Activated T-cell treated with anti-CD3 and anti-CD28 coated beads, Interleukin-2, amount 50 U/mL, for 24 hours (primary cell): ENCODE results near the gene CXCR6.
"Not testable (repeated sequence)": the region's sequence is repeated elsewhere in the genome, so short reads cannot be mapped to it uniquely, and the experiment has no call there.

ENCODE experiments used
- DNase-seq: peaks from one replicate; pipeline ENCODE4 v3.0.0-alpha.2; 2020
- H3K27ac Mint-ChIP-seq: 2 replicates; pipeline ENCODE4 v1.8.0; 2020; ENCODE audit warnings: mild to moderate bottlenecking, mixed read lengths
- H3K27me3 Mint-ChIP-seq: 2 replicates; pipeline ENCODE4 v1.8.0; 2020; ENCODE audit warnings: mixed read lengths
- H3K36me3 Mint-ChIP-seq: 2 replicates; pipeline ENCODE4 v1.8.0; 2020; ENCODE audit warnings: low read depth, mixed read lengths
- H3K4me1 Mint-ChIP-seq: 2 replicates; pipeline ENCODE4 v1.8.0; 2020; ENCODE audit warnings: low read depth, mixed read lengths
- H3K4me3 Mint-ChIP-seq: 2 replicates; pipeline ENCODE4 v1.8.0; 2020; ENCODE audit warnings: mild to moderate bottlenecking, moderate library complexity, mixed read lengths
- H3K9me3 Mint-ChIP-seq: 2 replicates; pipeline ENCODE4 v1.8.0; 2020; ENCODE audit warnings: mixed read lengths

CXCR6 gene

GRCh38 chr3:45990181-45990580, 46.9 kb downstream of the CXCR6 start:
- peaks cover 86% of the 10 kb centered on the region for H3K4me1 Mint-ChIP-seq
- peaks cover 40% of the 10 kb centered on the region for H3K36me3 Mint-ChIP-seq

GRCh38 chr3:45991341-45991740, 48.1 kb downstream of the CXCR6 start:
- no peak for DNase-seq
- Mint-ChIP-seq H3K4me3 (no peak overlapping the region), H3K27ac (no peak overlapping the region), H3K4me1 (peaks cover 83% of the 10 kb centered on the region), H3K9me3 (peaks cover 3% of the 10 kb centered on the region), H3K27me3 (no peaks in the 10 kb centered on the region), H3K36me3 (peaks cover 35% of the 10 kb centered on the region)

More at GRCh38 chr3:45990181-45990580, 46.9 kb downstream of the CXCR6 start:
- H3K27me3 Mint-ChIP-seq = no peaks in the 10 kb centered on the region
- DNase-seq = no peak
- peak overlapping the region; percentile 15 for H3K27ac Mint-ChIP-seq
- peaks cover 3% of the 10 kb centered on the region for H3K9me3 Mint-ChIP-seq
- H3K4me3 Mint-ChIP-seq = no peak overlapping the region

- peaks cover 3% of the 10 kb centered on the region for H3K9me3 Mint-ChIP-seq
- no peak overlapping the region for H3K4me3 Mint-ChIP-seq
- H3K36me3 Mint-ChIP-seq = peaks cover 33% of the 10 kb centered on the region
- no peaks in the 10 kb centered on the region for H3K27me3 Mint-ChIP-seq
- peaks cover 80% of the 10 kb centered on the region for H3K4me1 Mint-ChIP-seq
- no peak for DNase-seq
- H3K27ac Mint-ChIP-seq = no peak overlapping the region
Measured at GRCh38 chr3:45992133-45992729, 49.0 kb downstream of the CXCR6 start.

DNA sequence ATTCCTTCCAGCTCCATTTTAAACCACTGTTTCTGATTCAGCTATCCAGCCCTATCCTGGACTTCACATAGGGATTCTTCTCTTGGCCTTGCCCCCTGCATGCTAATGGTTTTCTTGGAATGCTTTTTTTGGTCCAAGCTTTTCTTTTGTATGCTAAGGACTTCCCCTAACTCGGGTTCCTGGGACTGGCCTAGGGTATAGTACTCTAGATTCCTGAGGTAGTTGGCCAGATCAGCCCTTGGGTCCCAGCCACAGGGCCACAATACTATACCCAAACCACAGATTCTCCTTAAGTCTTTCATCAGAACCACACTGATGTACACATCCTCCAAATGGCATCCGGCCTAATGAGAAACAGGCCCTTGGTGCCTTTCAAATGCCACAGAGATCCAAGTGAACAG, 49.6 kb downstream of the CXCR6 start:
- Mint-ChIP-seq H3K4me3 (no peak overlapping the region), H3K27ac (peak overlapping the region; percentile 69), H3K36me3 (peaks cover 28% of the 10 kb centered on the region), H3K27me3 (no peaks in the 10 kb centered on the region), H3K9me3 (peaks cover 3% of the 10 kb centered on the region), H3K4me1 (peaks cover 74% of the 10 kb centered on the region)
- no peak for DNase-seq

- DNase-seq = no peak
- Mint-ChIP-seq H3K4me1 (peaks cover 67% of the 10 kb centered on the region), H3K27ac (peak overlapping the region; percentile 69), H3K9me3 (peaks cover 3% of the 10 kb centered on the region), H3K36me3 (peaks cover 25% of the 10 kb centered on the region), H3K4me3 (no peak overlapping the region), H3K27me3 (no peaks in the 10 kb centered on the region)
Measured at GRCh38 chr3:45993421-45994027, 50.3 kb downstream of the CXCR6 start.

DNA sequence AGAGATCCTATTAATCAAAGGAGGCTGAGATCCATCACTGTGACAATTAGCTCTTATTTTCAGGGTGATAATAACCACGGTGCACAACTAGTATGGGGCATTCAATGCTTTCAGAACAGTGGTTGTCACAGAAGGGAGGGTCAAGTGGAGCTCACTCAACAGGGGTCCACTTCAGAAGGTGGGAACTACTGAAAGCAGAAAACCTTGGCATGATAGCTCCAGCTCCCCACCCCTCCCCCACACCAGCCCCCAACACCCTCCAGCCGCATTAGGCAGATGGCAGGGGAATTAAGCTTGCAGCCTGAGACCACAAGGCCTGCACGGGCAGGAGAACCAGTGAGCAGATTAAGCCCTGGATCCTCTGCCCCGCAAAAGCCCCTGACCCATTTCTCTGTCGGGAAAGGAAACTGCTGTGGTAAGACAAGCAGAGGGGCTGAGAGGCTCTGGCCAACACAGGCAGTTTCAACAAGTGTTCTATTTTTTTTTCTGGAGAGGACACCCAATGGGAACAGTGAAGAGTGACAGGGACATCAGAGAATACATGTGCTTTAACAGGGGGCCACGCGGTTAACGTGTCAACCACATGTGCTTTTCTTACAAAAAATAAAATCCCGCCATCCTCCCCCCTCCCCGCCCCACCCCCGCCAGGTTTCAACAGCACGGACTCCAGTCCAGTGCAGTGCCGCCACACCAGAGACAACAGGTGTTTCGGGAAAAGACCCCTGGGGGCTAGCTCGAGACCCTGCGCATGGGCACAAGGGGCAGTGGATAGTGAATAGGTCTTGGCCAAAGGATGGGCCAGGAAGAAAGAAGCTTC, 51.4 kb downstream of the CXCR6 start:
- Mint-ChIP-seq H3K9me3 (peaks cover 3% of the 10 kb centered on the region), H3K27ac (peak overlapping the region; percentile 94), H3K4me1 (peaks cover 56% of the 10 kb centered on the region), H3K36me3 (peaks cover 25% of the 10 kb centered on the region), H3K4me3 (peak overlapping the region; percentile 86), H3K27me3 (no peaks in the 10 kb centered on the region)
- DNase-seq = no peak

DNA sequence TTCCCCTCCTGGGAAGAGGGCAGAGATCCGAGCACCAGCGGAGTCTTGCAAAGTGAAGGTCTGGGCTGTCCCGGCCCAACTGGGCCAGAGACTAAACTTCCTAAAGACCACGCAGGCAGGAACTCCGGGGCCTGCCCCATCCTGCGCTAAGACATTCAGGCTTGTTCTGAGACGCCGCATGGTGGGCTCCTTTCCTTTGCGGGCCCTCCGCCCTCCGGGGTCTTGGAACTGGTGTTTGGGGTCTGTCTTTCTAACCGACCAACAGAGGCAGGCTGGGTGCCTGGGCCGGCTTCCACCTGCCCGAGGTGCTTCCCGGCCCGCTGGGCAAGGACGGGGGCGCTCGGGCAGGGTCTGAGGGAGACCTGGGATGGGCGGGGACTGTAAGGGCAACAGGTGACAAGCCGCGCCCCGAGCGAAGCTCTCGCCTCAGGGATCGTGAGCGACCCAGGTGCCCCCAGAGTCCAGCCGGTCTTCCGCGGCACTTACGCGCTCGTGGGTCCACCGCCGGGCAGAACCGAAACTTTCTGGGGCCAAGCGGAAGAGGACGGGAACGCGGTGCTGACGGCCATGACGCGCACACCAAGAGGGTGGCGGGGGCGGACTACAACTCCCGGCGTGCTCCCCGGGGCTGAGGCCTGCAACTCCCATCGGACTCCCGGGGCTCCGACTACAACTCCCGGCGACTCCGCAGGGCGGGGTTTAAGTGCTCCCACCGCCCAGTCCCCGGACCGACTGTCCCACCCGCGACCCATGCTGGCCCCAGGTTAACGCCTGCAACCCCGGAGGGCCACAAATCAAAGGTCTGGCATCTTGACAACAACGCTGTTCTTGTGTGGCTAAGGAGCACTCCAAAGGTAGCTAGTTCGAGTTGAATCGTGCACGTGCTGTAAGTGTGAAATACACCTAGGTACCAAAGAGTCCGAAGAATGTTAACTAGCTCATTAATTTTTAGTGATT, 52.2 kb downstream of the CXCR6 start, which contains the start of gene FYCO1:
Gene FYCO1, minus strand, starts transcription at position 589 of the 957 bp plus-strand sequence. CDS start 10,914 bp downstream, outside the sequence.
- Mint-ChIP-seq H3K27me3 (no peaks in the 10 kb centered on the region), H3K27ac (peak within 1 kb of the TSS; percentile 94), H3K36me3 (peaks cover 22% of the 10 kb centered on the region), H3K9me3 (peaks cover 3% of the 10 kb centered on the region), H3K4me1 (peaks cover 47% of the 10 kb centered on the region), H3K4me3 (peak within 1 kb of the TSS; percentile 86)
- peak; percentile 92 for DNase-seq

DNA sequence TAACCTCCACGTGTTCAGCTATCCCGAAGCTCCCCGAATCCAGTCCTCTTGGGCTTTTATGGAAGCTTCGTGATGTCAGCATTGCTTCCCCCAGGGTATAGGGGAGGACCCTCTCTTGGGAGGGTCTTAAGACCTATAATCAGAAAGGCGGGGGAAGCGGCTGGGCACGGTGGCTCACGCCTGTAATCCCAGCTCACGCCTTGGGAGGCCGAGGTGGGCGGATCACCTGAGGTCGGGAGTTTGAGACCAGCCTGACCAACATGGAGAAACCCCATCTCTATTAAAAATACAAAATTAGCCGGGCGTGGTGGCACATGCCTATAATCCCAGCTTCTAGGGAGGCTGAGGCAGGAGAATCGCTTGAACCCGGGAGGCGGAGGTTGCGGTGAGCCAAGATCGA, 54.2 kb downstream of the CXCR6 start:
- H3K4me3 Mint-ChIP-seq, H3K9me3 Mint-ChIP-seq, H3K27ac Mint-ChIP-seq, H3K27me3 Mint-ChIP-seq, DNase-seq: not testable (repeated sequence)
- peaks cover 33% of the 10 kb centered on the region for H3K4me1 Mint-ChIP-seq
- H3K36me3 Mint-ChIP-seq = peaks cover 13% of the 10 kb centered on the region

DNA sequence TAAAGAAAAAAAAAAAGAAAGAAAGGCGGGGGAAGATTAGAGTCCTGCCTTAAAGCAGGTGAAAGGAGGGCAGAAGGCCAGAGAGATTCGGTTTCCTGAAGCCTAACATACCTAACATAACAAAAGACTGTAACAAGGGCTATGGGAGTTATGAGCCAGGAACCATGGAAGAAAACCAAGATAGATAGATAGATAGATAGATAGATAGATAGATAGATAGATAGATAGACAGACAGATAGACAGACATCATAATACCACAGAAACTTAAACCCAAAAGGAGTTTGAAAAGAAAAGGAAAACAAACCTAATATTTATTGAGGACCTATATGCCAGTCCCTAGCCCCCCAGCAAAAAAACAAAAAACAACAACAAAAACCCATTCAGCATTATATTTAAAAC, 54.7 kb downstream of the CXCR6 start:
- no peaks in the 10 kb centered on the region for H3K27me3 Mint-ChIP-seq
- no peak overlapping the region for H3K4me3 Mint-ChIP-seq
- H3K36me3 Mint-ChIP-seq = peaks cover 10% of the 10 kb centered on the region
- peaks cover 29% of the 10 kb centered on the region for H3K4me1 Mint-ChIP-seq
- H3K27ac Mint-ChIP-seq = no peak overlapping the region
- no peak for DNase-seq
- H3K9me3 Mint-ChIP-seq = peaks cover 3% of the 10 kb centered on the region
